ENCODE results near the gene KCP. TPM values are rescaled to one million over a fixed set of nuclear protein-coding genes. Genes with fewer than 3 reads are reported as not detected.

KCP gene
- total RNA-seq, 4 donors from 2014 or later: 0.46 to 3.3 (median 1.2) TPM

- ATAC-seq (ENCODE audit: low FRiP score) (no peak), DNase-seq (ENCODE audit: low spot score) (no peak)
- TF ChIP-seq, protein P1, sequence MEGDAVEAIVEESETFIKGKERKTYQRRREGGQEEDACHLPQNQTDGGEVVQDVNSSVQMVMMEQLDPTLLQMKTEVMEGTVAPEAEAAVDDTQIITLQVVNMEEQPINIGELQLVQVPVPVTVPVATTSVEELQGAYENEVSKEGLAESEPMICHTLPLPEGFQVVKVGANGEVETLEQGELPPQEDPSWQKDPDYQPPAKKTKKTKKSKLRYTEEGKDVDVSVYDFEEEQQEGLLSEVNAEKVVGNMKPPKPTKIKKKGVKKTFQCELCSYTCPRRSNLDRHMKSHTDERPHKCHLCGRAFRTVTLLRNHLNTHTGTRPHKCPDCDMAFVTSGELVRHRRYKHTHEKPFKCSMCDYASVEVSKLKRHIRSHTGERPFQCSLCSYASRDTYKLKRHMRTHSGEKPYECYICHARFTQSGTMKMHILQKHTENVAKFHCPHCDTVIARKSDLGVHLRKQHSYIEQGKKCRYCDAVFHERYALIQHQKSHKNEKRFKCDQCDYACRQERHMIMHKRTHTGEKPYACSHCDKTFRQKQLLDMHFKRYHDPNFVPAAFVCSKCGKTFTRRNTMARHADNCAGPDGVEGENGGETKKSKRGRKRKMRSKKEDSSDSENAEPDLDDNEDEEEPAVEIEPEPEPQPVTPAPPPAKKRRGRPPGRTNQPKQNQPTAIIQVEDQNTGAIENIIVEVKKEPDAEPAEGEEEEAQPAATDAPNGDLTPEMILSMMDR (IDR thresholded peaks at IDR 0.05): no peak
These were observed 18.6 kb downstream of the KCP start for GRCh38 chr7:128891942-128892269.

GRCh38 chr7:128891110-128891941 lies 19.2 kb downstream of the KCP start:
- TF ChIP-seq, protein P1 (IDR thresholded peaks at IDR 0.05): no peak
- ATAC-seq (ENCODE audit: low FRiP score) (peak; percentile 24), DNase-seq (ENCODE audit: low spot score) (no peak)

- no peak for DNase-seq (ENCODE audit: low spot score)
- peak; percentile 3 for ATAC-seq (ENCODE audit: low FRiP score)
- TF ChIP-seq, protein P1 (IDR thresholded peaks at IDR 0.05): no peak
These were observed 20.0 kb downstream of the KCP start for GRCh38 chr7:128890306-128891109.

GRCh38 chr7:128889121-128889520 lies 21.4 kb downstream of the KCP start:
- no peak for DNase-seq (ENCODE audit: low spot score)
- ATAC-seq (ENCODE audit: low FRiP score): no peak
- TF ChIP-seq, protein P1 (IDR thresholded peaks at IDR 0.05): no peak

GRCh38 chr7:128888756-128889095 lies 21.8 kb downstream of the KCP start:
- TF ChIP-seq, protein P1 (IDR thresholded peaks at IDR 0.05): no peak
- no peak for ATAC-seq (ENCODE audit: low FRiP score)
- DNase-seq (ENCODE audit: low spot score): no peak

- ATAC-seq (ENCODE audit: low FRiP score): no peak
- TF ChIP-seq, protein P1 (IDR thresholded peaks at IDR 0.05): no peak
- DNase-seq (ENCODE audit: low spot score): no peak
These were observed 22.3 kb downstream of the KCP start for GRCh38 chr7:128888039-128888755.

All from omental fat pad (tissue), 4 donors.